NCI-H1417 (cell line): ENCODE results near the gene FAM83F.

ENCODE experiments used
- DNase-seq, 3 experiments: peaks; one replicate each; lab custom pipeline; 2025; lab: John Stamatoyannopoulos, UW

Gene FAM83F

DNA sequence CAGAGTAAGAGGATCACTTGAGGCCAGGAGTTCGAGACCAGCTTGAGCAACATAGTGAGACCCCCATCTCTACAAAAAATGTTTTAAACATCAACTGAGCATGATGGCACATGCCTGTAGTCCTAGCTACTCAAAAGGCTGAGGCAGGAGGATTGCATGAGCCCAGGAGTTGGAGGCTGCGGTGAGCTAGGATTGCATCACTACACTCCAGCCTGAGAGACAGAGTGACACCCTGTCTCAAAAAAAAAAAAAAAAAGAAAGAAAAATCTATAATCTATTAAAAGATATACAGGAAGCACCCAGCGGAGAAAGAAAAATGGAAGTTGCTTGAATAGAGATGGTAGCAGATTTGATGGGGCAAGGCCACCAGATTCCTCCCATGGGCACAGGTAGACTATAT lies 61.8 kb downstream of the FAM83F start:
- no peak for DNase-seq

DNA sequence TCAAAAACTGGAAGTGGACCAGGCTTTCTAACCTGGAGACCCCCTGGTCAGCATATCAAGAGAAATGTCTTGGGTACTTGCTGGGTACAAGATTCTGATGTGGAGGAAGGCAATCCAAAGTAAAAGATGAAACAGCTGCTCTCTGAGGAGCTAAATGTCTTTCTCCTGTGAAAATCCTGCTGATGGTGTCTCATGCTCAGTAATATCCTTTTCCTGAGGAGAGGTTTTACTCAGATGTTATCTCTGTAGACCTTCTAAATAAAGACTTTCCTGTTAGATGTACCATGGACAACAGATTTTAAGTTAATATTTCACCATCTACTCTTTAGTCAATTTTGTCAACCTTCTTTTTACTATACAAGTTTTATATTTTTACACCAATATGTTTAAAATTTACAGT lies 62.9 kb downstream of the FAM83F start:
- no peak for DNase-seq

DNA sequence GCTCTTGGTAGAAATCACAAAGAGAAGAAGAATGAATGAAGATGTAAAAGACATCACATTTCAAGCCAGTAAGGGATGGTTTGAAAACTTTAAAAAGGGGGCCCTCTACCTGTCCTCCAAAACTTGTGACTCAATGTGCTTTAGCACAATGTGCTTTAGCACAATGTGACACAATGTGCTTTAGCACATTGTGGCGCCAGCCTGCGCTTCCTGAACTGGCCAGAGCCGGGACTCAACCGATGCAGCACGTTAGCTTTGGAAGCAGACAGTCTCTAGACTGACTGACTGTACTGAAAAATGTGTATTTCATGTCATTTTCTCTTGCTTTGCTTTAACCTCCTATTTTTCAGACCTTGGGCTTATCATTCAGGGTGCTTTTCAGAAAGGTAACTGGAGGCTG lies 63.5 kb downstream of the FAM83F start:
- DNase-seq: no peak

GRCh38 chr22:40065981-40066380 lies 71.2 kb downstream of the FAM83F start:
- no peak for DNase-seq

DNA sequence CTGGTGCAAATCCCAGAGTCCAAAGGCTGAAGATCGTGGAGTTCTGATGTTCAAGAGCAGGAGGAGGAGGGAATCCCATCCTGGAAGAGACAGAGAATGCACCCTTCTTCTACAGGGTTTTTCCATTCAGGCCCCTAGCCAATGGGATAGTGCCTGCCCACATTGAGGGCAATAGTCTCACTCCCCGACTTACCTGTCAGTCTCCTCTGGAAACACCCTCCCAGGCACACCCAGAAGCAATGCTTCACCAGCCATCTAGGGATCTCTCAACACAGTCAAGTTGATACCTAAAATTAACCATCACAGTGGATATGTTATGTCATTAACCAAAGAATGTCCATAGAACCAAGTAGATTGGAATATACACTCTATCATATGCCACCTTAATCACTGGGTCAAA lies 72.9 kb downstream of the FAM83F start:
- DNase-seq: no peak

- no peak for DNase-seq
Observed at GRCh38 chr22:40070701-40071100, 75.9 kb downstream of the FAM83F start.

- DNase-seq: no peak
Observed at GRCh38 chr22:40071720-40072119, 77.0 kb downstream of the FAM83F start.

GRCh38 chr22:40076702-40077645 lies 82.2 kb downstream of the FAM83F start:
- DNase-seq: no peak

GRCh38 chr22:40077646-40078016 lies 82.9 kb downstream of the FAM83F start:
- no peak for DNase-seq

DNA sequence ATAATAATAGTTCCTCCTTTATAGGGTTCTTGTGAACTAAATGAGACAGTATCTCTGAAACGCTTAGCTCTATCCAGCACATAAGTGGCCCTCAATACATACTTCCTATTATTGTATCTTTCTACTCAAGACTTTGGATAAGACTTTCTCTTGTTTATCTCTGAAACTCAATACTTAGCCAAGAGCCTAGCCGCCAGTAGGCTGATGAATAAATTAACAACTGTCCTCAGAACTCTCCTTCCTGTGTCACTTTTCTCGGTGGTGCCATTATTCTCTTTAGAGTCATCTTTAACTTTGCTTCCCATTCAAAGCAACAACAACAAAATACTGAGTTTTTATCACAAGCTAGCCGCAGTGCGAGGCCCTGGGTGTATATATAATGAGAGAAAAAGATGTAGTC lies 86.9 kb downstream of the FAM83F start:
- DNase-seq: no peak

- DNase-seq: no peak
Observed at GRCh38 chr22:40082184-40082583, 87.4 kb downstream of the FAM83F start.

GRCh38 chr22:40083794-40084193 lies 89.0 kb downstream of the FAM83F start:
- DNase-seq: no peak

- DNase-seq: no peak
Observed at GRCh38 chr22:40084246-40084645, 89.5 kb downstream of the FAM83F start.

- no peak for DNase-seq
Observed at GRCh38 chr22:40088818-40089217, 94.1 kb downstream of the FAM83F start.
